GM21423 (cell line): ENCODE data around the gene WASHC4.
"Not testable (repeated sequence)": the region's sequence is repeated elsewhere in the genome, so short reads cannot be mapped to it uniquely, and the experiment has no call there.

Experiments used
- ATAC-seq: cut with Tn5 transposase; IDR thresholded peaks from one replicate; pipeline ENCODE4 v1.9.1; 2021; ENCODE audit warnings: mild to moderate bottlenecking, moderate library complexity; ENCODE audit not compliant: unreplicated experiment

The WASHC4 gene

GRCh38 chr12:105164068-105164467 is 56.5 kb downstream of the WASHC4 start:
- no peak for ATAC-seq

DNA sequence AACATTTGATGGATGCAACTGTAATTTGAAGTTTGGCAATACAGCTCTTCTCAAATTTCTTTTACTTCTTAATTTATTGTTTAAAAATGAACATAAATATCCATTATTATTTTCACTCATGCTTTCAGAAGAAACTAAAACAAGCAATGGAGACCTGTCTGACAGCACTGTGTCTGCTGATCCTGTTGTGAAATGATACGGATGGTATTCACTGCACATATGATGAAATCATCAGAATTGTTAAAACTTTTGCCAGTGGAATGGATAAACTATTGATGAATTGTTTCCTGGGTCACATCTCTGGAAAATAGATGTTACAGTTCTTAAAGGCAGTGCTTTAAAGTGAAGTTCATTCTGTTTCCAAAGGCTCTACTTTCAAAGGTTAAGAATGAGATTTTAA is 59.2 kb downstream of the WASHC4 start:
- ATAC-seq: no peak

DNA sequence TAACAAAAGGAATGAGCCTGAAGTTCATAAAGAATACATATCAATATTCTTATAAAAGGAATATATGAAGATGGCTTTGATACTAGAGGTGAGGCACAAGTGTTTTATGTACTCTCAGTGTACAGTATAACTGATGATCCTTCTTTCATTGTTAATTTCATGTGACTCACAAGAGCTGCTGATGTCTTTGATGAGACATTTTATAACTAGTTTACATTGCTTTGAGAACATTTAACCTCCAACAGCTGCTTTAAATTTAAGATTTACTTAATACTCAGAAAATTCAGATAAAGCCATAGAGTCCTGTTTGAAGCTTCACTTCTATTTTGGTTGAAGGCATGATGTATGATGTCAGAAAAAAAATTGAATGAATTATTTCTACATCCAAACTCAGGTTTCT is 59.8 kb downstream of the WASHC4 start:
- ATAC-seq: no peak

DNA sequence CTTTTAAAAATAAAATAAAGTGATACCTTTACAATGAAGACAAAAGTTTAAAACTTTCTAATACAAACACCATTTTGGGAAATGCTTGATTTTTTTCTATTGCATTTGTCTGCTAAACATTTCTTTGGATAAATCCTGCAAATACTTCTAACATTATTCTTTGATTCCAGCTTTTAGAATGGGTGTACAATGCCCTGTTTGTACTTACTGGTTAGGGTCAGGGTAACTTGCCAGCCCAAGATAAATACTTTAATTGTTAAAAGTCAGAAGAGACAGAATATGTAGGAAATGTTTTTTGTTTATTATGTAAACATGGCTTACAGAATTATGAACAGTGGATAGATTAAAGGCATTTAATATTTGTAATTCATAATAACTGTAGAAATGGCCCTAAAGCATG is 60.5 kb downstream of the WASHC4 start:
- no peak for ATAC-seq

DNA sequence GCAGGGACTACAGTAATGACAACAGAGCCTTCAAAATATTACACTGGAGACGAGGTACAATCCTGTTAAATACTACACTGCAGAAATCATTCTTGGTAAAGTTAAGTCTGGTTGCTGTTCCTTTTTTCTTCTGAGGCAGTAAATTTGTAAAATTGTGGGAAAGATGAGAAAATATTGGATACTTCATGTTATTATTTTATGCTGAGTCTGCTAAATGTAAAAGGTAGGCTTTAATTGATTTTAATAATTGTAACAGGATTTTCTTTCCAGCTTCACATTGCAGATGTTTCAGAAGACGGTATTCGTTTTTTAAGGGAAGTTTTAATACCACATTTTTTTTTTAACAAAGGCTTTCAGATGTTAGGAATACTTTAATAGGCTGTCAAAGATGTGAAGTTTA is 62.6 kb downstream of the WASHC4 start:
- ATAC-seq: no peak

DNA sequence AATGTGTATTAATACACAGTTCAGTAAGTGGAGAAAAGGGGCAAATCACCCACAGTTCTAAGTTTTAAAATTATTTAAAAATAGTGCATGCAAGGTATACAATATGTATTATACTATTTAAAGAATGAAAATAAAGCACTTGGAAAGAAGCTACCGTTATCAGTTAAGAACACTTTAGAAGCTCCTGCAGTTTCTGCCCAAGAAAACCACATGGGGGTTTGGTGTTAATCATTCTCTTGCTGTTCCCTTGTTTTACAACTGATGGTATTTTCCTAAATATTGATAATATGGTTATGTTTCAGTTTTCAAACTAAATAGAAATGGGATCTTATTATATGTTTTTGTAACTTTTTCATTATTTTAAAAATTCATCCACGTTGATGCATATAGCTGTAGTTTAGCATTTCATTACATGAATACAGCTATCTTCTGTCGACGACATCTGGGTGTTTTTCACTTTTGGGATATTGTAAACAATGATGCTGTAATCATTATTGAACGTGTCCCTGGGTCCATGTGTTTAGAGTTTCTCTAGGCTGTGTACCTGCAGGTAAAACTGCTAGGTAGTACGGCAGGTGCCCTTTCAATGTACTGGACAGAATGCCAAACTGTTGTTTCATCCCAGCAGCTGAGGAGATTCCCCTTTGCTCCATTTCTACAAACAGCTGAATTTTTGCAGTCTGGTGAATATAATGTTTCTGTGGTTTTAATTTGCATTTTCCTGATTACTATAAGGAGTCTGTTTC is 64.3 kb downstream of the WASHC4 start:
- no peak for ATAC-seq

DNA sequence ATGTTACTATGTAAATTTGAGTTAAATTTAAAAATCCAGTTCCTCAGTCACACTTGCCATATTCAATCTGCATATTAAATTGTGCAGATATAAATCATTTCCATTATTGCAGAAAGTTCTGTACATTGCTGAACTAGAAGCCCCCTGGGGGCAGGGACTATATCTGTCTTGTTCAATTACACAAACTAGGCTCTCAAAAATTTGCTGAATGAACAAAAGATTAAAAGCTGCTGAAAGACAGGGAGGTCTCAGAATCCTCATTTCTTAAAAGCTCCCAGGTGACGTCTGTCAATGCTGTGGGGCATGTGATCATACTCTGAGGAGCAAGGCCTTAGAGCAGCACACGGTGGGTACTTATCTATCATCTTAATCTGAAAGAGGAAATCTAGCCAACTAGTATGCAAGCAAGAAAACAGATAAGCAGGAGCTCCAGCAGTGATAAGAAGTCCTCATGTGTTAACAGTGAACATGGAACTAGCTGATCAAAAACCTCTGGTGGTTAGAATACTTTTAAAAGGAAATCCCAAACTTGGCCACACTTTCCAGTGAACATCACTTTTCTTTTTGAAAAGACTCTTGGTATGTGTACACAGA is 68.0 kb downstream of the WASHC4 start:
- no peak for ATAC-seq

DNA sequence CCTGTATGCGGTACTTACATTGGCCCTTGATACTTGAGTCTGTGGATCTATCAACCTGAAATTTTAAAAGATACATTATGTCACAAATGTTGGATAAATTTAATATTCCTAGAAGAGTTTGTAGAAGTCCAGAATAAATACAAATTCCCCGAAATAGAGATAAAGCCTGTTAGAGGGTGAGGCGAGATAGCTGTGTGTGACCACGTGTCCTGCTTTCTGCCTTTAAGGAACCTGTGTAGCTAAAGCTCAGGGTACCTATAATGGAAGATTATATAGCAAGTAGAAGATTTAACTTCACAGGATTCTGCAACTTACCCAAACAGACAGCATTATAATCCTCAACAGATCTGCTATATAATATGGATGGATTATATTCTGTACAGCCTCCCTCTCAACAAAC is 69.7 kb downstream of the WASHC4 start:
- no peak for ATAC-seq

DNA sequence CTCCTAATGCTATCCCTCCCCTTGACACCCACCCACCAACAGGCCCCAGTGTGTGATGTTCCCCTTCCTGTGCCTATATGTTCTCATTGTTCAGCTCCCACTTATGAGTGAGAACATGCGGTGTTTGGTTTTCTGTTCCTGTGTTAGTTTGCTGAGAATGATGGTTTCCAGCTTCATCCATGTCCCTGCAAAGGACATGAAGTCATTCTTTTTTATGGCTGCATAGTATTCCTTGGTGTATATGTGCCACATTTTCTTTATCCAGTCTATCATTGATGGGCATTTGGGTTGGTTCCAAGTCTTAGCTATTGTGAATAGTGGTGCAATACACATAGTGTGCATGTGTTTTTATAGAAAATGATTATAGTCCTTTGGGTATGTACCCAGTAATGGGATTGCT is 71.6 kb downstream of the WASHC4 start:
- ATAC-seq: not testable (repeated sequence)

GRCh38 chr12:105183406-105183805 is 75.9 kb downstream of the WASHC4 start:
- not testable (repeated sequence) for ATAC-seq

DNA sequence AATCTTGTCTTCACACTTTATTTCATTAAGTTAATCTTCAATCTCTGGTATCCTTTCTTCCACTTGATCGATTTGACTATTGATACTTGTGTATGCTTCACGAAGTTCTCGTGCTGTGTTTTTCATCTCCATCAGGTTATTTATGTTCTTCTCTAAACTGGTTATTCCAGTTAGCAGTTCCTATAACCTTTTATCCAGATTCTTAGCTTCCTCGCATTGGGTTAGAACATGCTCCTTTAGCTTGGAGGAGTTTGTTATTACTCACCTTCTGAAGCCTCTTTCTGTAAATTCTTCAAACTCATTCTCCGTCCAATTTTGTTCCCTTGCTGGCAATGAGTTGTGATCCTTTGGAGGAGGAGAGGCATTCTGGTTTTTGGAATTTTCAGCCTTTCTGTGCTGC is 76.4 kb downstream of the WASHC4 start:
- ATAC-seq: not testable (repeated sequence)

GRCh38 chr12:105189293-105189692 is 81.8 kb downstream of the WASHC4 start:
- ATAC-seq: no peak

DNA sequence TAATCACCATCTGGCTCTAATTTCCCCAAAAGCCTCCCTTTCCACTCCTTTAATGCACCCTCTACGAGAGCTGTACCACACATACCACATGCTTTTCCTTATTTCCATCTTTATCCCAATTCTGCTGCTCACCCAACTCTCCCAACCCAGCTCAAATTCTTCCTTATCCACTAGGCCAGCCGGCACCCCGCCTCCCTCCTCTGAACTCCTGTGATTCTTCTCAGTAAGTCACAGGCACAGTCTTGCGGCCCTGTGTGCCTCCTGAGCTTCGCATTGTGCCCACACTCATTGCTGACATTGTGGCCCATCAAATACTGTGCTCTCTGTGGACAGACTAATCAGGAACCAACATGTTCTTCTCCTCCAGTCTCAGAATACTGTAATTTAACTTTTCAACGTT is 83.0 kb downstream of the WASHC4 start:
- no peak for ATAC-seq

GRCh38 chr12:105192624-105193225 is 85.2 kb downstream of the WASHC4 start:
- ATAC-seq: no peak

DNA sequence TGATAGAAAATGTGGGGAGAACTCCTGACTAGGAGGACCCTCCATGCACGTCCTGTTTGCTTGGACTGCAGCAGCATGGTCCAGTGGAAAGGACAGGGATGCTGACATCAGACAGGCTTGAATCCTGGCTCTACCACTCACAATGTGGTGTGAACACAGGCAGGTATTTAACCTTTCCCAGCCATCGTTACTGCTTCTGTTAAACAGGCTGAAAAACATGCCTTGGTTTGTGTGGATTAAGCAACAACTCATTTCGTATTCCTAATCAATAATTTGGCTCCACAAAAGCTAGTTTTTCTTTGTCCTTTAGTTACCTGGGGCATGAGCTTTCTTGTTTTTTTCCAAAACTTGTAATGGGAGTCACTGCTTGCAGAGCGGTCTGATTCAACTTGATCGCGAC is 87.4 kb downstream of the WASHC4 start:
- no peak for ATAC-seq

DNA sequence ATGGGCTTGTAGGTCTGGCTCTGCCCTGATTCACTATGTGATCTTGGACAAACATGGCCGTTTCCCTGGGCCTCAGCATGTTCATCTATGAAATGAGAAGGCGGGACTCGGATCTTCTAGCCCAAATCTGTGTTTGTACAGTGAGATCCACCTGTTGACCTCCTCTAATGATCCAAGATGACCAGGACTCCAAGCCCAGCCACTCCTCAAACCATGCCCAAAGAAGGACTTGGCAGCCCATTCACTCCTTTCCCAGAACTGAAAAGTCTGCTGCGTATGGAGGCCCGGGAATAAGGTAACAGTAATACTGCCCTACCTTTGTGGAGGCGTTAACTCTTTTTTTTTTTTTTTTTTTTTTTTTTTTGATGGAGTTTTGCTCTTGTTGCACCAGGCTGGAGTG is 88.6 kb downstream of the WASHC4 start:
- no peak for ATAC-seq

- no peak for ATAC-seq
Observed at GRCh38 chr12:105198961-105199360, 91.4 kb downstream of the WASHC4 start.

GRCh38 chr12:105200385-105200784 is 92.9 kb downstream of the WASHC4 start:
- ATAC-seq: no peak

DNA sequence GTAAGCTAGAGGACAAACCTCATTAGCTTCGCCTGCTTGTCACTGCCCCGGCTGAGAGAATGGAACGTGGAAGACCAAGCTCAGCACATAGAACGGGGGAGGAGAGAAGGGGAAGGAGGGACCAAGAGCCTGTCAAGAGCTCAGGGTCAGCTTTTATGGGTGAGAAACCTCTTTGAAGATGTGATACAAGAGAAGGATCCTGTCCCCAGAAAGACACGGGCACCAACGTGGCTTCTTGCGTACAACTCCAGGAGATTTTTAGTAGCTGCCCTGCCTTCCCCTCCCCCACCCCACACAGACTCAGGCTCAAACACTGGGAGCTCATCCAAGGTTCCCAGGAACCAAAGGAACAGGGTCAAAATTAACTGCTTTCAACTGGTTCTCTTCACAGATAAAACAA is 93.8 kb downstream of the WASHC4 start:
- ATAC-seq: no peak

DNA sequence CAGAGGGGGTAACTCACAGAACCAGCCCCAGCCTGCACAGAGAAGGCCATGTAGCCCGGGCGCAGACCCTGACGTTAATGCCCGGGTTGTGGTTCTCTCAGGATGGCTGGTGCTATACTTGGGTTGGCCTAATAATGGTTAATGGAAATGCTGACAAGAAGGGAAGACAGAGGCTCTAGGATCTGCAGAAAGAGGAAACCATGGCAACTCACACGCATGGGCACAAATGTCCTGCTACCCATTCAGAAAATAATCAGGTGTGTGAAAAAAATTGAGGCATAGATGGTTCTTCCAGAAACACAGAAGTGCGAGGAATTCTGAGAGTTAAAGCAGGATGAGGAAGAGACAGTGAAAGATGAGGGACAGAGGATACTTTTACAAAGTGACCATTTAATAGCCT is 94.7 kb downstream of the WASHC4 start:
- no peak for ATAC-seq

GRCh38 chr12:105204127-105204526 is 96.6 kb downstream of the WASHC4 start:
- ATAC-seq: no peak

DNA sequence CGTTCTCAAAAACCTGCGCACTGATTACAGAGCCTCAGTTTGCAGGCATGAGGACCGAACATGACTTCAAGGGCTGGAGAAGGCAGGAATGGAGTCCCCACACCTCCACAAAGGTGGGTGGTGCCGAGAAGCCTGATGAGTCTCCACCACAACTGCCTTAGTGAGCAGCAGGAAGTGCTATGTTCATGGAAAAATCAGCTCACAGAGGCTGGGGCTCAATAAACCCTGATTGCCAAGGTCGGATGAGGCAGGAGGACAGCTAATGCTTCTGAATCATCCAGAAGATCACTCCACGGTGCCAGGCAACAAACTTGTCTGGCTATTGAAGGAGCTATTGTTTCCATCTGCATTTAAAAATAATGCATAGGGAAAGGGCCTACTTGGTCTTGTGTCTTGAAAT is 97.4 kb downstream of the WASHC4 start:
- no peak for ATAC-seq
